ENCODE measurements around the gene PCIF1.
"Not testable (repeated sequence)": the region's sequence is repeated elsewhere in the genome, so short reads cannot be mapped to it uniquely, and the experiment has no call there.

The PCIF1 gene

GRCh38 chr20:45994761-45995493, 60.4 kb downstream of the PCIF1 start:
- no peak for DNase-seq (ENCODE audit: low spot score)

- DNase-seq (ENCODE audit: low spot score) = not testable (repeated sequence)
Measured at GRCh38 chr20:45995495-45996097, 61.1 kb downstream of the PCIF1 start.

GRCh38 chr20:45997187-45997586, 62.7 kb downstream of the PCIF1 start:
- no peak for DNase-seq (ENCODE audit: low spot score)
